ENCODE data around the gene FSD1L. TPM values are rescaled to one million over a fixed set of nuclear protein-coding genes. Genes with fewer than 3 reads are reported as not detected.

Gene FSD1L
- total RNA-seq, 4 donors from 2014 or later, result 1.8 to 16.8 (median 7.0) TPM

- intact Hi-C loops (cut with DNase I; ENCODE audit: low total_unique reads), result no loop called here
- Histone ChIP-seq H3K27me3 (no peaks in the 10 kb centered on the region), H3K36me3 (no peaks in the 10 kb centered on the region), H3K27ac (no peak overlapping the region), H3K4me3 (no peak overlapping the region), H3K9me3 (no peaks in the 10 kb centered on the region), H3K4me1 (peaks cover 0 to 10% (median 4%) of the 10 kb centered on the region in 4 donors)
- TF ChIP-seq POLR2AphosphoS5 (IDR thresholded peaks at IDR 0.05) (no peak), POLR2A (IDR thresholded peaks at IDR 0.05) (no peak), CTCF (IDR thresholded peaks at IDR 0.05) (no peak), EP300 (IDR thresholded peaks at IDR 0.05; ENCODE audit: low read depth) (no peak)
- 92 to 93% methylated on average over 3 of the region's 3 CpGs for WGBS, 2 donors (ENCODE audit: low coverage in 1 of 2)
- DNase-seq, result no peak
- in situ Hi-C loops (cut with MboI; ENCODE audit: low pct_ligation_motif_present in 1 of 4, low pct_unique_long_range_greater_than_20kb in 1 of 4, low sequenced_read_pairs in 3 of 4), result loop anchor here in 2 of 4 donors (25.0 kb wide), 1 partner anchor 286 kb away; no protein-coding TSS in a partner anchor
Measured at GRCh38 chr9:105426657-105427056, 21.2 kb upstream of the FSD1L start.

GRCh38 chr9:105431424-105432246, 16.2 kb upstream of the FSD1L start:
- TF ChIP-seq CTCF (IDR thresholded peaks at IDR 0.05) (no peak), POLR2A (IDR thresholded peaks at IDR 0.05) (no peak), POLR2AphosphoS5 (IDR thresholded peaks at IDR 0.05) (no peak), EP300 (IDR thresholded peaks at IDR 0.05; ENCODE audit: low read depth) (no peak)
- Histone ChIP-seq H3K36me3 (no peaks in the 10 kb centered on the region), H3K9me3 (no peaks in the 10 kb centered on the region), H3K27me3 (no peaks in the 10 kb centered on the region), H3K4me3 (no peak overlapping the region), H3K27ac (peak overlapping the region; percentile 69 to 77 (median 74)), H3K4me1 (peaks cover 0 to 33% (median 19%) of the 10 kb centered on the region in 4 donors)
- WGBS, 2 donors (ENCODE audit: low coverage in 1 of 2), result 53 to 71% methylated on average over 3 to 9 of the region's 9 CpGs
- DNase-seq, result no peak
- intact Hi-C loops (cut with DNase I; ENCODE audit: low total_unique reads) (no loop called here), in situ Hi-C loops (cut with MboI; ENCODE audit: low pct_ligation_motif_present in 1 of 4, low pct_unique_long_range_greater_than_20kb in 1 of 4, low sequenced_read_pairs in 3 of 4) (loop anchor here in 2 of 4 donors (25.0 kb wide), 1 partner anchor 281 kb away; no protein-coding TSS in a partner anchor)

GRCh38 chr9:105432247-105432842, 15.5 kb upstream of the FSD1L start:
- intact Hi-C loops (cut with DNase I; ENCODE audit: low total_unique reads) (no loop called here), in situ Hi-C loops (cut with MboI; ENCODE audit: low pct_ligation_motif_present in 1 of 4, low pct_unique_long_range_greater_than_20kb in 1 of 4, low sequenced_read_pairs in 3 of 4) (loop anchor here in 2 of 4 donors (25.0 kb wide), 1 partner anchor 280 kb away; no protein-coding TSS in a partner anchor)
- TF ChIP-seq CTCF (IDR thresholded peaks at IDR 0.05), result no peak
- no peak for TF ChIP-seq EP300 (IDR thresholded peaks at IDR 0.05; ENCODE audit: low read depth)
- TF ChIP-seq POLR2A (IDR thresholded peaks at IDR 0.05), result no peak
- peak in 2 of 3 donors; percentile 35 to 59 for TF ChIP-seq POLR2AphosphoS5 (IDR thresholded peaks at IDR 0.05)
- Histone ChIP-seq H3K4me1 (peaks cover 0 to 33% (median 19%) of the 10 kb centered on the region in 4 donors), H3K36me3 (no peaks in the 10 kb centered on the region), H3K9me3 (no peaks in the 10 kb centered on the region), H3K4me3 (no peak overlapping the region), H3K27ac (peak overlapping the region; percentile 70 to 77 (median 76)), H3K27me3 (no peaks in the 10 kb centered on the region)
- 66 to 75% methylated on average over 2 of the region's 2 CpGs for WGBS, 2 donors (ENCODE audit: low coverage in 1 of 2)
- no peak for DNase-seq

GRCh38 chr9:105435453-105435852, 12.4 kb upstream of the FSD1L start:
- H3K9me3 ChIP-seq, result no peaks in the 10 kb centered on the region
- in situ Hi-C loops (cut with MboI; ENCODE audit: low pct_ligation_motif_present in 1 of 4, low pct_unique_long_range_greater_than_20kb in 1 of 4, low sequenced_read_pairs in 3 of 4) (loop anchor here in 2 of 4 donors (25.0 kb wide), 1 partner anchor 277 kb away; no protein-coding TSS in a partner anchor), intact Hi-C loops (cut with DNase I; ENCODE audit: low total_unique reads) (no loop called here)
- no peak overlapping the region for H3K27ac ChIP-seq
- no peaks in the 10 kb centered on the region for H3K27me3 ChIP-seq
- H3K4me1 ChIP-seq, result peaks cover 0 to 33% (median 19%) of the 10 kb centered on the region in 4 donors
- H3K4me3 ChIP-seq, result no peak overlapping the region
- 90 to 100% methylated on average over 2 to 3 of the region's 3 CpGs for WGBS, 2 donors (ENCODE audit: low coverage in 1 of 2)
- no peaks in the 10 kb centered on the region for H3K36me3 ChIP-seq
- no peak for TF ChIP-seq POLR2AphosphoS5 (IDR thresholded peaks at IDR 0.05)
- TF ChIP-seq CTCF (IDR thresholded peaks at IDR 0.05), result no peak
- no peak for TF ChIP-seq EP300 (IDR thresholded peaks at IDR 0.05; ENCODE audit: low read depth)
- TF ChIP-seq POLR2A (IDR thresholded peaks at IDR 0.05), result no peak
- no peak for DNase-seq
